PC-9 (cell line): ENCODE results near the gene CELF4. TPM values are rescaled to one million over a fixed set of nuclear protein-coding genes. Genes with fewer than 3 reads are reported as not detected.

Experiments used
- BruUV-seq: library from RNA; stranded (reverse); fragments of 400-500 nt; replicated peaks from 2 replicates; lab custom pipeline; 2021; lab: Mats Ljungman, UMichigan
- CTCF ChIA-PET: fragments of 300-600 bp; sonication (Branson Sonifier 250); formaldehyde crosslinking; loops from one replicate; lab custom pipeline; 2022; ENCODE audit warnings: antibody characterized with exemption; lab: Charles Lee
- POLR2A ChIA-PET: fragments of 300-600 bp; sonication (Branson Sonifier 250); formaldehyde crosslinking; loops from one replicate; lab custom pipeline; 2022; ENCODE audit warnings: antibody characterized with exemption; ENCODE audit not compliant: unreplicated experiment; lab: Charles Lee
- DNase-seq, 2 experiments: peaks; one replicate each; pipeline versions ENCODE4 v3.0.0 to v3.0.0-alpha.2; 2015 to 2022; ENCODE audit warnings: mixed read lengths in 1 of 2
- H2AFZ ChIP-seq: fragments of 200-600 bp; sonication (generic); 2 replicates; pipeline ENCODE4 v1.8.1; 2017; ENCODE audit warnings: antibody characterized with exemption
- H3F3A ChIP-seq: fragments of 200-600 bp; sonication (generic); 2 replicates; pipeline ENCODE4 v1.8.1; 2017; ENCODE audit warnings: antibody characterized with exemption, mild to moderate bottlenecking, low read depth; ENCODE audit not compliant: insufficient read depth
- H3K27ac ChIP-seq: fragments of 200-600 bp; sonication (generic); 2 replicates; pipeline ENCODE4 v1.6.1; 2016; ENCODE audit warnings: mixed run types
- H3K27me3 ChIP-seq: fragments of 200-600 bp; sonication (generic); 2 replicates; pipeline ENCODE4 v1.6.1; 2016; ENCODE audit warnings: low read depth, mixed run types; ENCODE audit not compliant: insufficient read depth
- H3K36me3 ChIP-seq: fragments of 200-600 bp; sonication (generic); 2 replicates; pipeline ENCODE4 v1.6.1; 2016; ENCODE audit warnings: low read depth, mixed run types
- H3K4me1 ChIP-seq: fragments of 200-600 bp; sonication (generic); replicated peaks from 2 replicates; pipeline ENCODE4 v1.6.1; 2016; ENCODE audit warnings: mixed run types; ENCODE audit not compliant: insufficient read depth
- H3K4me2 ChIP-seq: fragments of 200-600 bp; sonication (generic); 2 replicates; pipeline ENCODE4 v1.6.1; 2017; ENCODE audit warnings: mixed run types
- H3K4me3 ChIP-seq: fragments of 200-600 bp; sonication (generic); 2 replicates; pipeline ENCODE4 v1.6.1; 2016; ENCODE audit warnings: mixed run types
- H3K79me2 ChIP-seq: fragments of 200-600 bp; sonication (generic); 2 replicates; pipeline ENCODE4 v1.6.1; 2017; ENCODE audit warnings: low read depth, mixed run types
- H3K9me2 ChIP-seq: fragments of 200-600 bp; sonication (generic); 2 replicates; pipeline ENCODE4 v1.8.1; 2017; ENCODE audit warnings: mild to moderate bottlenecking; ENCODE audit not compliant: insufficient read depth
- H3K9me3 ChIP-seq: fragments of 200-600 bp; sonication (generic); 2 replicates; pipeline ENCODE4 v1.8.1; 2016; ENCODE audit warnings: low read depth; ENCODE audit not compliant: insufficient read depth
- H4K20me1 ChIP-seq: fragments of 200-600 bp; sonication (generic); 2 replicates; pipeline ENCODE4 v1.8.1; 2017; ENCODE audit not compliant: insufficient read depth
- EZH2 ChIP-seq: fragments of 200-600 bp; sonication (generic); IDR thresholded peaks from 2 replicates; pipeline ENCODE4 v1.8.0; 2017; ENCODE audit warnings: antibody characterized with exemption, low read depth
- intact Hi-C: fragments of 100-400 bp; cut with micrococcal nuclease; formaldehyde crosslinking; loops from one replicate; pipeline ENCODE4 v1.10.0; 2022; ENCODE audit not compliant: unreplicated experiment
- total RNA-seq: library from RNA; stranded (reverse); gene quantifications from 2 replicates; pipeline ENCODE4 v1.2.3, GENCODE V29; 2021
- TF ChIP-seq, protein P1 (sequence below): fragments of 200-600 bp; sonication (generic); conservative IDR thresholded peaks from 2 replicates; pipeline ENCODE4 v1.6.1; 2017; ENCODE audit warnings: mixed run types, antibody characterized with exemption, mild to moderate bottlenecking, moderate library complexity

CELF4 gene
- total RNA-seq, 1 experiment from 2014 or later = 1.2 TPM

DNA sequence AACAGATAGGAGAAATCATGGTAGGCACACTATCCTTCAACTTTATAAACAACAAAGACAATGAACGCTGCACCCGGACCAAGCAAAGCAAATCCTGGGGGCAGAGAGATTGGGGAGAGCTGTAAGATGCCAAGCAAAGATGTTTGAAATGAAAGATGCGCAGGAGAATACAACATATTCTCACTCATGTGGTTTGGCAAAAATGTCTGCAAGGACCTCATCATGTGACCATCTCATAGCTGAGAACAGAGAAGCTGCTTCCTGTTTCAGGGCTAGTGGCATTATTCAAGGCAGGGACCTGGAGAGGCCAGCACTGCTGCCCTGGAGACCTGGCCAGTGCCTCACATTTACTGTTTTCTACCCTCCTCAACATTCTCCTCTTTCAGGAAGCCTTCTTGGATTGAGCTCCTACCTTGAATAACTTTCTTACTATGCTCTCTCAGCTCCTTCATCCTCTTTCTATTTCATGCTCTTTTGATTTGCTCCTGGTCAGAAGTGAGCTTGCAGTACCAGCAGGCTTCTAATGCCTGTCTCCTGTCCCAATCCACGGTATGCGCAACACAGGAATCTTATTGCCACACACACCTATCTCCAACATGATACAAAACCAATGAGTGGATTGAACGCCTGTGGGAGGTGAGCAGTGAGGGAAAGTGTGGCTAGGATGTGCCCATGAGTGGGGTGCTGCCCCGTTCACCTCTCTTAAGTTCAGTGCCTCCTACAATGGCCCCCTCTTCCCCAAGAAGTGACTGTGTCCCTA is 133.0 kb downstream of the CELF4 start:
- no TSS peak for BruUV-seq
- intact Hi-C loops = no loop called here
- CTCF ChIA-PET = no interaction called here

DNA sequence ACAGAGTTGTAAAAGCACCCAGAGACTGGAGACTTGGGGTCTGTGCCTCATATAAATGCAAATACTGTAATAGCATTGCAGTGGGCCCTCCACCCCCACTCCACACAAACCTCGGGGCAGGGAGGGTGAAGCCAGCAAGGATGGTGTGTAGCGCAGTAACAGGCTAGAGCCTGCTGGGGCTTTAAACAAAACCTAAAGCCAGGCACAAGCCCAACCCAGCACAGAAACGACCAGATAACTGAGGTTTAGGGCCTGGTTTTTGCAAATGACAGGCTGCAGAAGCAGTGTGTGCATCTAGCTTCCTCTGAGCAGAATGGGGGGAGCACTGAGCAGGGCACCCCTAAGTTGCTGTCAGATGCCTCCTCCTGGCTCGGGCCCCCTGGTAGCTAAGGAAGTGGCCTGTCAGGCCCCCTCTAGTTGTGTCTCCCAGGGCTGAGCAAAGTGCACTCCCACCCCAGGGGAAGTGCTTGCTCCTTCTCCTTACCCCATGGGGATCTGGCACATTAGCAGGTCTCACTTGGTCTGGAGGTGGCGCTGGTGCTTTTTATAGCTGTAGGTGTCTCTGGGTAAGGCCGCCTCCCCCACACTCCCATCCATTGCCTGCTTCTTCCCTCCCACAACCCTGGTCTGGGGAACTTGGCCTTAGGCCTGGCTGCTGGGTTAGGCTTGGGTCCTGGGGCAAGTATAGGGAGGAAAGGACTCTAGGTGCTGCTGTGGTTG is 135.1 kb downstream of the CELF4 start:
- Histone ChIP-seq H3K36me3 (no peaks in the 10 kb centered on the region), H3K79me2 (no peaks in the 10 kb centered on the region), H3K4me1 (no peaks in the 10 kb centered on the region), H3K4me3 (no peak overlapping the region), H3F3A (no peaks in the 10 kb centered on the region), H3K27ac (no peak overlapping the region), H2AFZ (no peak overlapping the region), H3K9me2 (no peaks in the 10 kb centered on the region), H4K20me1 (no peaks in the 10 kb centered on the region), H3K27me3 (no peaks in the 10 kb centered on the region; the same call in 1 of the 2 replicates), H3K4me2 (no peak overlapping the region), H3K9me3 (no peaks in the 10 kb centered on the region)
- DNase-seq = no peak
- TF ChIP-seq EZH2 = no peak
- TF ChIP-seq, protein P1, sequence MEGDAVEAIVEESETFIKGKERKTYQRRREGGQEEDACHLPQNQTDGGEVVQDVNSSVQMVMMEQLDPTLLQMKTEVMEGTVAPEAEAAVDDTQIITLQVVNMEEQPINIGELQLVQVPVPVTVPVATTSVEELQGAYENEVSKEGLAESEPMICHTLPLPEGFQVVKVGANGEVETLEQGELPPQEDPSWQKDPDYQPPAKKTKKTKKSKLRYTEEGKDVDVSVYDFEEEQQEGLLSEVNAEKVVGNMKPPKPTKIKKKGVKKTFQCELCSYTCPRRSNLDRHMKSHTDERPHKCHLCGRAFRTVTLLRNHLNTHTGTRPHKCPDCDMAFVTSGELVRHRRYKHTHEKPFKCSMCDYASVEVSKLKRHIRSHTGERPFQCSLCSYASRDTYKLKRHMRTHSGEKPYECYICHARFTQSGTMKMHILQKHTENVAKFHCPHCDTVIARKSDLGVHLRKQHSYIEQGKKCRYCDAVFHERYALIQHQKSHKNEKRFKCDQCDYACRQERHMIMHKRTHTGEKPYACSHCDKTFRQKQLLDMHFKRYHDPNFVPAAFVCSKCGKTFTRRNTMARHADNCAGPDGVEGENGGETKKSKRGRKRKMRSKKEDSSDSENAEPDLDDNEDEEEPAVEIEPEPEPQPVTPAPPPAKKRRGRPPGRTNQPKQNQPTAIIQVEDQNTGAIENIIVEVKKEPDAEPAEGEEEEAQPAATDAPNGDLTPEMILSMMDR = no peak
- intact Hi-C loops = no loop called here
- ChIA-PET POLR2A (no interaction called here), CTCF (no interaction called here)
- no TSS peak for BruUV-seq

More for the DNA sequence above, 133.0 kb downstream of the CELF4 start:
- Histone ChIP-seq H3F3A (no peaks in the 10 kb centered on the region), H3K9me2 (no peaks in the 10 kb centered on the region), H3K27ac (no peak overlapping the region), H4K20me1 (no peaks in the 10 kb centered on the region), H2AFZ (no peak overlapping the region), H3K9me3 (no peaks in the 10 kb centered on the region), H3K79me2 (no peaks in the 10 kb centered on the region), H3K4me2 (no peak overlapping the region), H3K27me3 (peaks cover 3% of the 10 kb centered on the region; the same call in 1 of the 2 replicates), H3K36me3 (no peaks in the 10 kb centered on the region), H3K4me3 (no peak overlapping the region), H3K4me1 (no peaks in the 10 kb centered on the region)
- TF ChIP-seq, protein P1 = no peak
- no peak for TF ChIP-seq EZH2
- POLR2A ChIA-PET = no interaction called here
- no peak for DNase-seq

DNA sequence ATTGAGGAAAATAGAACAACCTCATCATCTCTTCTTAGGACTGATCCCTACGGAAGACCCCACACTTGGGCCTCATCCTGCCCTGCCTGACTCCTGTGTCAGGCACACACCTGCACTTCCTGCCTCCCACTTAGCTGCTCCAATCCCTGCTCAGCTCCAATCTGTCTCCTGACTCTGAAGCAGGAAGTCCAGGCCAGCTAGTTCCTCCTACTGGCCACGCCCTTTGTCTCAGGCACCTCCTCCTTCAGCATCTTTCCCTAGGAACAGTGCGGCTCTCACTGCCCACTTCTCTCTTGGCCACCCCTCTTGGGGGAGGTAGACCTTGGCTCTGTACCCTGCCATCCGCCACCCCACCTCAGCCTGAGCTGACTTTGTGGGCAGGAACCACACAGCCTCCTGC is 135.8 kb downstream of the CELF4 start:
- no peaks in the 10 kb centered on the region for H3K36me3 ChIP-seq
- intact Hi-C loops = no loop called here
- H2AFZ ChIP-seq = no peak overlapping the region
- no peaks in the 10 kb centered on the region for H3K9me3 ChIP-seq
- H3K79me2 ChIP-seq = no peaks in the 10 kb centered on the region
- H3F3A ChIP-seq = no peaks in the 10 kb centered on the region
- no peaks in the 10 kb centered on the region for H4K20me1 ChIP-seq
- no peaks in the 10 kb centered on the region; the same call in 1 of the 2 replicates for H3K27me3 ChIP-seq
- no peaks in the 10 kb centered on the region for H3K9me2 ChIP-seq
- no peak overlapping the region for H3K4me3 ChIP-seq
- BruUV-seq = no TSS peak
- ChIA-PET POLR2A (no interaction called here), CTCF (no interaction called here)
- no peak overlapping the region for H3K4me2 ChIP-seq
- no peaks in the 10 kb centered on the region for H3K4me1 ChIP-seq
- no peak overlapping the region for H3K27ac ChIP-seq
- DNase-seq = no peak
- no peak for TF ChIP-seq EZH2
- TF ChIP-seq, protein P1 = no peak
